Brain microvascular endothelial cell (primary cell): ENCODE data around the gene ZFYVE1.
"Not testable (repeated sequence)": the region's sequence is repeated elsewhere in the genome, so short reads cannot be mapped to it uniquely, and the experiment has no call there.

ENCODE experiments used
- DNase-seq: peaks from one replicate; pipeline ENCODE4 v3.0.0-alpha.2; 2020
- H3K27ac ChIP-seq: fragments of 250-450 bp; sonication (Bioruptor Pico); 2 replicates; pipeline ENCODE4 v1.5.1; 2020; ENCODE audit warnings: mild to moderate bottlenecking, moderate library complexity
- H3K27me3 ChIP-seq: fragments of 250-450 bp; sonication (Bioruptor Pico); replicated peaks from 2 replicates; pipeline ENCODE4 v1.5.1; 2020; ENCODE audit warnings: mild to moderate bottlenecking
- H3K36me3 ChIP-seq: fragments of 250-450 bp; sonication (Bioruptor Pico); replicated peaks from 2 replicates; pipeline ENCODE4 v1.5.1; 2020; ENCODE audit warnings: mild to moderate bottlenecking
- H3K4me3 ChIP-seq: 2 replicates; pipeline ENCODE4 v1.5.1; 2011; ENCODE audit warnings: low read depth, mild to moderate bottlenecking, control low read depth, low read length, moderate library complexity
- in situ Hi-C: cut with HindIII; loops from 2 replicates; pipeline ENCODE4 v1.10.0; 2017; ENCODE audit warnings: low sequenced_read_pairs, low pct_ligation_motif_present
- TF ChIP-seq, protein P1 (sequence below): IDR thresholded peaks from 2 replicates; pipeline ENCODE4 v1.5.1; 2011; ENCODE audit warnings: low read depth, mild to moderate bottlenecking, moderate library complexity, low read length, control low read depth, inconsistent platforms; ENCODE audit errors: missing control alignments

ZFYVE1 gene

DNA sequence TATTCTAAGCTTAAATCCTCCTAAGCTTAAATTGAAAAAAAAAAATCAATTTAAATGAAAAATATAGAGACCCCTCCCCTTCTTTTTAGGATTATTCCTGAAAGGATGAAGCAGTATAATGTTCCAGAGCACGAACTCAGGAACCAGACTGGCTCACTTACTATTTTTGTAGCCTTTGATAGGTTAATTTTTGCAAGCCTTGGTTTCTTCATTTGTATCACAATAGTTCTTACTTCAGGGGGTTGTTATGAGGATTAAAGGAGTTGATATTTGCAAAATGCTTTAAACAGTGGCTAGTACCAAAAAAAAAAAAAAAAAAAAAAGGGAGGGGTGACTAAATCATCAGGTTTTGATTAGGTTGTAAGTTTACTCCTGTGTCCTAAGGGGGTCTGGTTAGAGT is 28.3 kb upstream of the ZFYVE1 start:
- in situ Hi-C loops: no loop called here
- TF ChIP-seq, protein P1, sequence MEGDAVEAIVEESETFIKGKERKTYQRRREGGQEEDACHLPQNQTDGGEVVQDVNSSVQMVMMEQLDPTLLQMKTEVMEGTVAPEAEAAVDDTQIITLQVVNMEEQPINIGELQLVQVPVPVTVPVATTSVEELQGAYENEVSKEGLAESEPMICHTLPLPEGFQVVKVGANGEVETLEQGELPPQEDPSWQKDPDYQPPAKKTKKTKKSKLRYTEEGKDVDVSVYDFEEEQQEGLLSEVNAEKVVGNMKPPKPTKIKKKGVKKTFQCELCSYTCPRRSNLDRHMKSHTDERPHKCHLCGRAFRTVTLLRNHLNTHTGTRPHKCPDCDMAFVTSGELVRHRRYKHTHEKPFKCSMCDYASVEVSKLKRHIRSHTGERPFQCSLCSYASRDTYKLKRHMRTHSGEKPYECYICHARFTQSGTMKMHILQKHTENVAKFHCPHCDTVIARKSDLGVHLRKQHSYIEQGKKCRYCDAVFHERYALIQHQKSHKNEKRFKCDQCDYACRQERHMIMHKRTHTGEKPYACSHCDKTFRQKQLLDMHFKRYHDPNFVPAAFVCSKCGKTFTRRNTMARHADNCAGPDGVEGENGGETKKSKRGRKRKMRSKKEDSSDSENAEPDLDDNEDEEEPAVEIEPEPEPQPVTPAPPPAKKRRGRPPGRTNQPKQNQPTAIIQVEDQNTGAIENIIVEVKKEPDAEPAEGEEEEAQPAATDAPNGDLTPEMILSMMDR: no peak

GRCh38 chr14:73049428-73049827 is 22.5 kb upstream of the ZFYVE1 start:
- Histone ChIP-seq H3K27me3 (no peaks in the 10 kb centered on the region), H3K4me3 (no peak overlapping the region), H3K27ac (no peak overlapping the region), H3K36me3 (no peaks in the 10 kb centered on the region)
- no peak for DNase-seq
- TF ChIP-seq, protein P1: no peak
- in situ Hi-C loops: no loop called here

More for the DNA sequence above, 28.3 kb upstream of the ZFYVE1 start:
- Histone ChIP-seq H3K36me3 (peaks cover 2% of the 10 kb centered on the region), H3K27me3 (no peaks in the 10 kb centered on the region), H3K4me3 (no peak overlapping the region), H3K27ac (no peak overlapping the region)
- DNase-seq: no peak

GRCh38 chr14:73047808-73048207 is 20.9 kb upstream of the ZFYVE1 start:
- H3K4me3 ChIP-seq: no peak overlapping the region
- H3K27ac ChIP-seq: no peak overlapping the region
- H3K27me3 ChIP-seq: no peaks in the 10 kb centered on the region
- in situ Hi-C loops: no loop called here
- H3K36me3 ChIP-seq: no peaks in the 10 kb centered on the region
- DNase-seq: no peak
- TF ChIP-seq, protein P1: no peak

GRCh38 chr14:73036706-73037450 is 10.0 kb upstream of the ZFYVE1 start:
- H3K36me3 ChIP-seq, H3K27me3 ChIP-seq, H3K4me3 ChIP-seq, H3K27ac ChIP-seq, in situ Hi-C loops: not testable (repeated sequence)
- peak; percentile 20 for DNase-seq

GRCh38 chr14:73027984-73028383 is 1.1 kb upstream of the ZFYVE1 start:
- in situ Hi-C loops: no loop called here
- TF ChIP-seq, protein P1: no peak
- DNase-seq: no peak

GRCh38 chr14:73027546-73027945 is 640 bp upstream of the ZFYVE1 start:
- Histone ChIP-seq H3K4me3 (peak overlapping the region; percentile 82), H3K36me3 (peaks cover 14% of the 10 kb centered on the region), H3K27ac (no peak overlapping the region), H3K27me3 (no peaks in the 10 kb centered on the region)
- in situ Hi-C loops: no loop called here
- no peak for DNase-seq
- TF ChIP-seq, protein P1: no peak

More at GRCh38 chr14:73027984-73028383, 1.1 kb upstream of the ZFYVE1 start:
- Histone ChIP-seq H3K36me3 (peaks cover 11% of the 10 kb centered on the region), H3K4me3 (no peak overlapping the region), H3K27ac (no peak overlapping the region), H3K27me3 (no peaks in the 10 kb centered on the region)
